GM18526 (cell line): ENCODE results near the gene KCND2.

Experiments used
- POLR2A ChIP-seq: IDR thresholded peaks from 3 replicates; pipeline ENCODE4 v1.6.1; 2011; ENCODE audit not compliant: insufficient read length; ENCODE audit errors: extremely low read depth

KCND2 gene

GRCh38 chr7:120280743-120281142 is 7.8 kb downstream of the KCND2 start:
- no peak for TF ChIP-seq POLR2A

GRCh38 chr7:120293027-120293426 is 20.1 kb downstream of the KCND2 start:
- TF ChIP-seq POLR2A: no peak

- no peak for TF ChIP-seq POLR2A
Measured at GRCh38 chr7:120302190-120302589, 29.2 kb downstream of the KCND2 start.

GRCh38 chr7:120303105-120303504 is 30.1 kb downstream of the KCND2 start:
- TF ChIP-seq POLR2A: no peak

- TF ChIP-seq POLR2A: no peak
Measured at GRCh38 chr7:120304674-120305073, 31.7 kb downstream of the KCND2 start.

GRCh38 chr7:120307991-120308545 is 35.1 kb downstream of the KCND2 start:
- TF ChIP-seq POLR2A: no peak

- TF ChIP-seq POLR2A: no peak
Measured at GRCh38 chr7:120311028-120311788, 38.2 kb downstream of the KCND2 start.

- no peak for TF ChIP-seq POLR2A
Measured at GRCh38 chr7:120320218-120320961, 47.4 kb downstream of the KCND2 start.

- no peak for TF ChIP-seq POLR2A
Measured at GRCh38 chr7:120327054-120327453, 54.1 kb downstream of the KCND2 start.

GRCh38 chr7:120332433-120332832 is 59.5 kb downstream of the KCND2 start:
- no peak for TF ChIP-seq POLR2A

GRCh38 chr7:120334475-120334874 is 61.5 kb downstream of the KCND2 start:
- TF ChIP-seq POLR2A: no peak

- TF ChIP-seq POLR2A: no peak
Measured at GRCh38 chr7:120337308-120337907, 64.4 kb downstream of the KCND2 start.

- no peak for TF ChIP-seq POLR2A
Measured at GRCh38 chr7:120344276-120344675, 71.3 kb downstream of the KCND2 start.

GRCh38 chr7:120353171-120353570 is 80.2 kb downstream of the KCND2 start:
- TF ChIP-seq POLR2A: no peak

- TF ChIP-seq POLR2A: no peak
Measured at GRCh38 chr7:120360918-120361317, 87.9 kb downstream of the KCND2 start.

- TF ChIP-seq POLR2A: no peak
Measured at GRCh38 chr7:120363414-120363813, 90.4 kb downstream of the KCND2 start.

GRCh38 chr7:120370954-120371353 is 98.0 kb downstream of the KCND2 start:
- no peak for TF ChIP-seq POLR2A
